SU-DHL-6 (cell line): ENCODE measurements around the gene CDV3.

Experiments used
- H2AFZ ChIP-seq: fragments of 200-600 bp; sonication (generic); 2 replicates; pipeline ENCODE4 v1.6.1; 2014; ENCODE audit warnings: low read depth, mild to moderate bottlenecking, moderate library complexity, mixed read lengths, antibody characterized with exemption, low read length; ENCODE audit not compliant: severe bottlenecking
- H3F3A ChIP-seq: fragments of 200-600 bp; shearing (Covaris generic); 2 replicates; pipeline ENCODE4 v1.6.0; 2016; ENCODE audit warnings: antibody characterized with exemption, mild to moderate bottlenecking; ENCODE audit not compliant: insufficient read depth
- H3K27ac ChIP-seq: fragments of 200-600 bp; sonication (generic); 2 replicates; pipeline ENCODE4 v1.5.1; 2016; ENCODE audit warnings: low read depth, mild to moderate bottlenecking, low read length, moderate library complexity, mixed read lengths
- H3K27me3 ChIP-seq: fragments of 200-600 bp; sonication (generic), shearing (Covaris generic); 2 replicates; pipeline ENCODE4 v1.6.0; 2014; ENCODE audit warnings: mild to moderate bottlenecking, low read length
- H3K36me3 ChIP-seq: fragments of 200-600 bp; sonication (generic); 2 replicates; pipeline ENCODE4 v1.6.1; 2014; ENCODE audit warnings: mild to moderate bottlenecking, low read length, mixed read lengths
- H3K4me2 ChIP-seq: fragments of 300-600, 200-600 bp; shearing (Covaris generic), sonication (generic); 2 replicates; pipeline ENCODE4 v1.6.0; 2014; ENCODE audit warnings: low read length, low read depth, mild to moderate bottlenecking; ENCODE audit not compliant: poor library complexity, severe bottlenecking
- H3K4me3 ChIP-seq: fragments of 200-600 bp; sonication (generic); 2 replicates; pipeline ENCODE4 v1.5.1; 2014; ENCODE audit warnings: antibody characterized with exemption, low read length, mild to moderate bottlenecking, mixed read lengths; ENCODE audit not compliant: insufficient read depth, poor library complexity, severe bottlenecking
- H3K79me2 ChIP-seq: fragments of 200-600 bp; sonication (generic); 2 replicates; pipeline ENCODE4 v1.6.1; 2014; ENCODE audit warnings: mild to moderate bottlenecking, low read length, moderate library complexity; ENCODE audit not compliant: insufficient read depth
- H3K9ac ChIP-seq: fragments of 200-600 bp; sonication (generic); 2 replicates; pipeline ENCODE4 v1.7.0; 2014; ENCODE audit warnings: mild to moderate bottlenecking, low read length
- H3K9me2 ChIP-seq: fragments of 200-600 bp; sonication (generic); replicated peaks from 2 replicates; pipeline ENCODE4 v1.6.1; 2014; ENCODE audit warnings: low read length; ENCODE audit not compliant: insufficient read depth
- H3K9me3 ChIP-seq: fragments of 200-600 bp; sonication (generic); 2 replicates; pipeline ENCODE4 v1.6.1; 2014; ENCODE audit warnings: low read length, mixed read lengths; ENCODE audit not compliant: insufficient read depth
- H4K20me1 ChIP-seq: fragments of 200-600 bp; sonication (generic); 2 replicates; pipeline ENCODE4 v1.6.1; 2014; ENCODE audit warnings: low read depth, mild to moderate bottlenecking, antibody characterized with exemption, low read length, moderate library complexity, mixed read lengths
- EZH2phosphoT487 ChIP-seq: fragments of 200-600 bp; sonication (generic), shearing (Covaris generic); conservative IDR thresholded peaks from 2 replicates; pipeline ENCODE4 v1.6.1; 2018; ENCODE audit warnings: mild to moderate bottlenecking, antibody characterized with exemption, low read length, moderate library complexity, mixed read lengths
- TF ChIP-seq, protein P1 (sequence below): fragments of 200-600 bp; sonication (generic); IDR thresholded peaks from one replicate; pipeline ENCODE4 v1.5.1; 2017; ENCODE audit warnings: antibody characterized with exemption, mild to moderate bottlenecking, low read length, moderate library complexity; ENCODE audit not compliant: insufficient read depth, poor library complexity, severe bottlenecking

Gene CDV3

GRCh38 chr3:133593243-133593642 lies 19.8 kb downstream of the CDV3 start:
- no peak for TF ChIP-seq EZH2phosphoT487
- TF ChIP-seq, protein P1, sequence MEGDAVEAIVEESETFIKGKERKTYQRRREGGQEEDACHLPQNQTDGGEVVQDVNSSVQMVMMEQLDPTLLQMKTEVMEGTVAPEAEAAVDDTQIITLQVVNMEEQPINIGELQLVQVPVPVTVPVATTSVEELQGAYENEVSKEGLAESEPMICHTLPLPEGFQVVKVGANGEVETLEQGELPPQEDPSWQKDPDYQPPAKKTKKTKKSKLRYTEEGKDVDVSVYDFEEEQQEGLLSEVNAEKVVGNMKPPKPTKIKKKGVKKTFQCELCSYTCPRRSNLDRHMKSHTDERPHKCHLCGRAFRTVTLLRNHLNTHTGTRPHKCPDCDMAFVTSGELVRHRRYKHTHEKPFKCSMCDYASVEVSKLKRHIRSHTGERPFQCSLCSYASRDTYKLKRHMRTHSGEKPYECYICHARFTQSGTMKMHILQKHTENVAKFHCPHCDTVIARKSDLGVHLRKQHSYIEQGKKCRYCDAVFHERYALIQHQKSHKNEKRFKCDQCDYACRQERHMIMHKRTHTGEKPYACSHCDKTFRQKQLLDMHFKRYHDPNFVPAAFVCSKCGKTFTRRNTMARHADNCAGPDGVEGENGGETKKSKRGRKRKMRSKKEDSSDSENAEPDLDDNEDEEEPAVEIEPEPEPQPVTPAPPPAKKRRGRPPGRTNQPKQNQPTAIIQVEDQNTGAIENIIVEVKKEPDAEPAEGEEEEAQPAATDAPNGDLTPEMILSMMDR = no peak
- no peak overlapping the region for H3K9ac ChIP-seq
- H3K79me2 ChIP-seq = no peaks in the 10 kb centered on the region
- no peak overlapping the region for H3K4me3 ChIP-seq
- peaks cover 64% of the 10 kb centered on the region for H3F3A ChIP-seq
- no peak overlapping the region for H2AFZ ChIP-seq
- no peaks in the 10 kb centered on the region for H3K9me2 ChIP-seq
- H3K27me3 ChIP-seq = no peaks in the 10 kb centered on the region
- H3K4me2 ChIP-seq = no peak overlapping the region
- H3K9me3 ChIP-seq = no peaks in the 10 kb centered on the region
- peaks cover 6% of the 10 kb centered on the region for H3K36me3 ChIP-seq
- peaks cover 6% of the 10 kb centered on the region; the same call in 1 of the 2 replicates for H4K20me1 ChIP-seq
- H3K27ac ChIP-seq = no peak overlapping the region

DNA sequence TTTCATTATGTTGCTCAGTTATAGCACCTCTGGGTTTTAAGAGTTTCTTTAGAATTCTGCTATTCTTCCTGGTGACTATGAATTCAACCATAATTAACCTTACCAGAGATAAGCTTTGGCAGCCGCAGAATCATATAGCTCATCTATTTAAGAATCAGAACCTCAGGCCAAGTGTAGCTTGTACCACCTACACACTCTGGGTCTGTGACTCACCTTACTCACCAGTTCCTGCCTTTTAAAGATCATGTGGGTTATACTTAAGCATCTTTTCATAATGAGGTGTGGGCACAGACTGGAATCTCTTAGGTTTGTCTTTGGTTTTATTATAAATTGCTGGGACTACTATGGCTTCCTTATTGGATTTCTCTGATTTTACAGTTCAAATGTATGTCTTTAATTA lies 21.9 kb downstream of the CDV3 start:
- Histone ChIP-seq H3K79me2 (no peaks in the 10 kb centered on the region), H3K9me3 (no peaks in the 10 kb centered on the region), H3K9me2 (no peaks in the 10 kb centered on the region), H3K27me3 (no peaks in the 10 kb centered on the region), H3K27ac (no peak overlapping the region), H3K9ac (no peak overlapping the region), H3K4me3 (no peak overlapping the region), H3K4me2 (no peak overlapping the region), H4K20me1 (no peaks in the 10 kb centered on the region), H2AFZ (no peak overlapping the region), H3K36me3 (peaks cover under 1% of the 10 kb centered on the region; the same call in 1 of the 2 replicates), H3F3A (peaks cover 49% of the 10 kb centered on the region)
- TF ChIP-seq, protein P1 = no peak
- TF ChIP-seq EZH2phosphoT487 = no peak

- Histone ChIP-seq H3K27me3 (no peaks in the 10 kb centered on the region), H4K20me1 (peaks cover 2% of the 10 kb centered on the region; the same call in 1 of the 2 replicates), H3K4me3 (no peak overlapping the region), H3K36me3 (peaks cover 25% of the 10 kb centered on the region; the same call in 1 of the 2 replicates), H3K4me2 (no peak overlapping the region), H3K27ac (no peak overlapping the region), H3K9me2 (no peaks in the 10 kb centered on the region), H3K9ac (no peak overlapping the region), H3F3A (peaks cover 22% of the 10 kb centered on the region), H2AFZ (no peak overlapping the region), H3K79me2 (no peaks in the 10 kb centered on the region), H3K9me3 (no peaks in the 10 kb centered on the region)
- TF ChIP-seq EZH2phosphoT487 = no peak
- TF ChIP-seq, protein P1 = no peak
These were observed 24.9 kb downstream of the CDV3 start for GRCh38 chr3:133598405-133598804.
